ENCODE data around the gene SIX3. TPM values are rescaled to one million over a fixed set of nuclear protein-coding genes. Genes with fewer than 3 reads are reported as not detected.
A peak's percentile ranks its signal among the peaks of the same experiment; 100 is the strongest.

The SIX3 gene
- polyA plus RNA-seq, 1 of the 3 experiments (the other 2 are of a cell fraction), result 0.58 TPM

DNA sequence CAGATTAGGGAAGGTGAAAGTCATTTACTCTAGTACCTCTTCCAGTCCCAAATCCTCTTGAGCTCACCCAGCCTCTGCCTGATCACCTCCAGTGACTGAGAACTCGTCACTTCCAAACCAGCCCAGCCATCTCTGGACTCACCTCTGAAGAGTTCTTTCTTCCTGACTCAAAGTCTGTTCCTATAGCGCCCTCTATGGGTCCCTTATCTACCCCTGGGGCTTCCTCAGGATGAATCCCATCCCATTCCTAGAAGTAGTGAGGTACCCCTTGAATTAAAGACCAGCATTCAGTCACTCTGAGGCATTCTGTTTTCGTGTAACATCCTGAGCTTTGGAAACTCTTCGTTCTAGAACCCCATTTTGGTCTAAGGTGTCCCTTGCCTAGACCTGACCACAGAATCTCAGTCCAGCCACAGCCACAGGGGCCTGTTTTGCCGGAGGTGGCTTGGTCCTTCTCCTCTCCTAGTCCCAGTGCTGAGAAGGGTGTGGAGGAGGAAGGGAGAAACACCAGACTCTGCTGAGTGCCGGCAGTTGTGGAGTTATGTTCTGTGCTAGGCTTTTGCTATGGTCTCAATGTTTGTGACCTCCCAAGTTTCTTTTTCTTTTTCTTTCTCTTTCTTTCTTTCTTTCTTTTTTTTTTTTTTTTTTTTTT is 32.7 kb downstream of the SIX3 start:
- Histone ChIP-seq H2AFZ (ENCODE audit: low read depth) (no peak overlapping the region), H3K9me2 (no peaks in the 10 kb centered on the region), H3K79me2 (ENCODE audit: insufficient read depth) (no peaks in the 10 kb centered on the region), H3K9me3 (no peaks in the 10 kb centered on the region), H3K27ac (ENCODE audit: low read depth in 2 of 2, low read length in 1 of 2) (no peak overlapping the region), H3K36me3 (replicated peaks in 1 of 2; ENCODE audit: control insufficient read depth in 1 of 2, insufficient read depth in 2 of 2, low read length in 1 of 2) (no peaks in the 10 kb centered on the region), H3K9ac (no peak overlapping the region), H3K4me3 (ENCODE audit: low read depth in 2 of 2, low read length in 1 of 2) (no peak overlapping the region), H3K4me2 (no peak overlapping the region), H3K4me1 (ENCODE audit: control insufficient read depth in 1 of 2, insufficient read depth in 2 of 2, low read depth in 1 of 2, low read length in 1 of 2) (peaks cover 0 to 7% of the 10 kb centered on the region in 2 experiments; a peak in 1 of 4 replicates), H3F3A (replicated peaks; ENCODE audit: insufficient read depth) (no peaks in the 10 kb centered on the region), H3K27me3 (ENCODE audit: insufficient read depth) (no peaks in the 10 kb centered on the region), H4K20me1 (ENCODE audit: insufficient read depth) (no peaks in the 10 kb centered on the region)
- TF ChIP-seq RAD21 (IDR thresholded peaks at IDR 0.05; ENCODE audit: low read length), result peak; percentile 90
- TF ChIP-seq SIN3A (IDR thresholded peaks at IDR 0.05; ENCODE audit: borderline replicate concordance, low read depth, low read length), result no peak
- TF ChIP-seq, protein P1, sequence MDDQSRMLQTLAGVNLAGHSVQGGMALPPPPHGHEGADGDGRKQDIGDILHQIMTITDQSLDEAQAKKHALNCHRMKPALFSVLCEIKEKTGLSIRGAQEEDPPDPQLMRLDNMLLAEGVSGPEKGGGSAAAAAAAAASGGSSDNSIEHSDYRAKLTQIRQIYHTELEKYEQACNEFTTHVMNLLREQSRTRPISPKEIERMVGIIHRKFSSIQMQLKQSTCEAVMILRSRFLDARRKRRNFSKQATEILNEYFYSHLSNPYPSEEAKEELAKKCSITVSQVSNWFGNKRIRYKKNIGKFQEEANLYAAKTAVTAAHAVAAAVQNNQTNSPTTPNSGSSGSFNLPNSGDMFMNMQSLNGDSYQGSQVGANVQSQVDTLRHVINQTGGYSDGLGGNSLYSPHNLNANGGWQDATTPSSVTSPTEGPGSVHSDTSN (IDR thresholded peaks at IDR 0.05), result no peak
- TF ChIP-seq SMC3 (IDR thresholded peaks at IDR 0.05; ENCODE audit: low read depth, low read length), result peak; percentile 46; the same call in 1 of the 2 replicates
- TF ChIP-seq, protein P2, sequence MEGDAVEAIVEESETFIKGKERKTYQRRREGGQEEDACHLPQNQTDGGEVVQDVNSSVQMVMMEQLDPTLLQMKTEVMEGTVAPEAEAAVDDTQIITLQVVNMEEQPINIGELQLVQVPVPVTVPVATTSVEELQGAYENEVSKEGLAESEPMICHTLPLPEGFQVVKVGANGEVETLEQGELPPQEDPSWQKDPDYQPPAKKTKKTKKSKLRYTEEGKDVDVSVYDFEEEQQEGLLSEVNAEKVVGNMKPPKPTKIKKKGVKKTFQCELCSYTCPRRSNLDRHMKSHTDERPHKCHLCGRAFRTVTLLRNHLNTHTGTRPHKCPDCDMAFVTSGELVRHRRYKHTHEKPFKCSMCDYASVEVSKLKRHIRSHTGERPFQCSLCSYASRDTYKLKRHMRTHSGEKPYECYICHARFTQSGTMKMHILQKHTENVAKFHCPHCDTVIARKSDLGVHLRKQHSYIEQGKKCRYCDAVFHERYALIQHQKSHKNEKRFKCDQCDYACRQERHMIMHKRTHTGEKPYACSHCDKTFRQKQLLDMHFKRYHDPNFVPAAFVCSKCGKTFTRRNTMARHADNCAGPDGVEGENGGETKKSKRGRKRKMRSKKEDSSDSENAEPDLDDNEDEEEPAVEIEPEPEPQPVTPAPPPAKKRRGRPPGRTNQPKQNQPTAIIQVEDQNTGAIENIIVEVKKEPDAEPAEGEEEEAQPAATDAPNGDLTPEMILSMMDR (IDR thresholded peaks at IDR 0.05), result peak; percentile 70
- TF ChIP-seq CHD2 (IDR thresholded peaks at IDR 0.05; ENCODE audit: low read length, partially characterized antibody), result peak; percentile 30
- peak; percentile 31; the same call in 1 of the 2 replicates for TF ChIP-seq RCOR1 (IDR thresholded peaks at IDR 0.05; ENCODE audit: low read length)
- WGBS (ENCODE audit: low lambda C conversion rate), result 44% methylated on average over 5 of the region's 6 CpGs
- ChIA-PET CTCF (interaction anchor here (0.6 to 13.2 kb wide), 25 partner anchors 7 to 930 kb away, joined by 3 to 130 read pairs (median 4); no protein-coding TSS in a partner anchor), POLR2A (interaction anchor here (0.5 kb wide), 1 partner anchor 796 kb away, joined by 3 read pairs; no protein-coding TSS in a partner anchor)
- peak; percentile 83 for DNase-seq

DNA sequence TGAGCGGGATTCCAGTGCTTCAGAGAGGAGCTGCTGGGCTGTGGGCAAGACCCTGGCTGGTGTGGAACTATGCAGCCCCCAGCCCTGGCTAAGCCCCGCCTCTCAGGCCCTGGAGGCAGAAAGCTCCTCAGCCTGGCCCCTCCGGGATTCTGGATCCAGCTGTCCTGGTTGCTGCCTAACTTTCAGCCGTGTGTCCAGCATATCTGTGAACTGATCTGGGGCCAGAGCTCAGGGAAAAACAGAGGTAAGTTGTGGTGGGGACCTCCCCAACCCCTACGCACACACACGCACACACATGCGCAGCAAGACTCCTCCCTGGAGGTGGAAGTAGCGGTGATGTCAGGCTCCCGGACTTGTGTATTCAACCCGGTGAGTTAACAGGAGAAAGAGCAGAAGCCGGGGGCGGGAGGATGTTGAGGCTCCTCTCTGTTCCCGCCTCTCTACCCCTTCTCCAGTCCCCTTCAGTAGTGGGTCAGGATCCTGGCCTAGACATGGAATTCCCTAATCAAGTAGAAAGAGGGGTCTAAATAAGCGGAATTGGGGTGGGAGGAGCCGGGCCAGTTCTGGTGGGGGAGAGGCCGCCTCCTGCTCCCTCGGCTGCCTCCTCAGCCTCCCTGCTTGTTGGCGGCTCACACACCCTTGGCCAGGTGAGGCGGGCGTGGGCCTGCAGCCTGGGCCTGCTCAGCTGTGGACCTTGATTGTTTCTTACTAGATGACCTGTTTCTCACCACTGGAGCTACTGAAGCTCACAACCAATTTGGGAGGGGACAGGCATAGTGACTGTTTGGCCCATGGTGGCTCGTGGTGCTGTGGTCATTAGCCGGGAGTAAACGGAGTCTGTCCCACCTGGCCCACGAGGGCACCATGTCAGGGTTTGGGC is 34.3 kb downstream of the SIX3 start:
- POLR2A ChIA-PET, result no interaction called here
- H3K9ac ChIP-seq, result no peak overlapping the region

More for the DNA sequence above, 34.3 kb downstream of the SIX3 start:
- H3K4me1 ChIP-seq (ENCODE audit: control insufficient read depth in 1 of 2, insufficient read depth in 2 of 2, low read depth in 1 of 2, low read length in 1 of 2), result peaks cover 0 to 7% of the 10 kb centered on the region in 2 experiments; a peak in 1 of 4 replicates
- DNase-seq, result no peak
- H3K27me3 ChIP-seq (ENCODE audit: insufficient read depth), result no peaks in the 10 kb centered on the region
- H3K27ac ChIP-seq (ENCODE audit: low read depth in 2 of 2, low read length in 1 of 2), result no peak overlapping the region
- no peaks in the 10 kb centered on the region for H3F3A ChIP-seq (replicated peaks; ENCODE audit: insufficient read depth)
- no peak overlapping the region for H3K4me3 ChIP-seq (ENCODE audit: low read depth in 2 of 2, low read length in 1 of 2)
- no peaks in the 10 kb centered on the region for H3K36me3 ChIP-seq (replicated peaks in 1 of 2; ENCODE audit: control insufficient read depth in 1 of 2, insufficient read depth in 2 of 2, low read length in 1 of 2)
- no peak overlapping the region for H2AFZ ChIP-seq (ENCODE audit: low read depth)
- WGBS (ENCODE audit: low lambda C conversion rate), result 80% methylated on average over 22 of the region's 24 CpGs
- TF ChIP-seq YY1 (IDR thresholded peaks at IDR 0.05; ENCODE audit: low read depth) (no peak), ELF1 (IDR thresholded peaks at IDR 0.05) (no peak), NFIC (IDR thresholded peaks at IDR 0.05; ENCODE audit: borderline replicate concordance) (no peak)
- TF ChIP-seq, protein P3, sequence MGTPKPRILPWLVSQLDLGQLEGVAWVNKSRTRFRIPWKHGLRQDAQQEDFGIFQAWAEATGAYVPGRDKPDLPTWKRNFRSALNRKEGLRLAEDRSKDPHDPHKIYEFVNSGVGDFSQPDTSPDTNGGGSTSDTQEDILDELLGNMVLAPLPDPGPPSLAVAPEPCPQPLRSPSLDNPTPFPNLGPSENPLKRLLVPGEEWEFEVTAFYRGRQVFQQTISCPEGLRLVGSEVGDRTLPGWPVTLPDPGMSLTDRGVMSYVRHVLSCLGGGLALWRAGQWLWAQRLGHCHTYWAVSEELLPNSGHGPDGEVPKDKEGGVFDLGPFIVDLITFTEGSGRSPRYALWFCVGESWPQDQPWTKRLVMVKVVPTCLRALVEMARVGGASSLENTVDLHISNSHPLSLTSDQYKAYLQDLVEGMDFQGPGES (IDR thresholded peaks at IDR 0.05; ENCODE audit: low read depth, low read length), result no peak
- CTCF ChIA-PET, result interaction anchor here (0.6 to 13.2 kb wide), 12 partner anchors 9 to 680 kb away, joined by 3 to 130 read pairs (median 6); no protein-coding TSS in a partner anchor
- H3K9me3 ChIP-seq, result no peaks in the 10 kb centered on the region
- no peak overlapping the region for H3K4me2 ChIP-seq
- no peaks in the 10 kb centered on the region for H4K20me1 ChIP-seq (ENCODE audit: insufficient read depth)
- H3K9me2 ChIP-seq, result no peaks in the 10 kb centered on the region
- H3K79me2 ChIP-seq (ENCODE audit: insufficient read depth), result no peaks in the 10 kb centered on the region
